ENCODE measurements around the gene TRAP1.

TRAP1 gene

DNA sequence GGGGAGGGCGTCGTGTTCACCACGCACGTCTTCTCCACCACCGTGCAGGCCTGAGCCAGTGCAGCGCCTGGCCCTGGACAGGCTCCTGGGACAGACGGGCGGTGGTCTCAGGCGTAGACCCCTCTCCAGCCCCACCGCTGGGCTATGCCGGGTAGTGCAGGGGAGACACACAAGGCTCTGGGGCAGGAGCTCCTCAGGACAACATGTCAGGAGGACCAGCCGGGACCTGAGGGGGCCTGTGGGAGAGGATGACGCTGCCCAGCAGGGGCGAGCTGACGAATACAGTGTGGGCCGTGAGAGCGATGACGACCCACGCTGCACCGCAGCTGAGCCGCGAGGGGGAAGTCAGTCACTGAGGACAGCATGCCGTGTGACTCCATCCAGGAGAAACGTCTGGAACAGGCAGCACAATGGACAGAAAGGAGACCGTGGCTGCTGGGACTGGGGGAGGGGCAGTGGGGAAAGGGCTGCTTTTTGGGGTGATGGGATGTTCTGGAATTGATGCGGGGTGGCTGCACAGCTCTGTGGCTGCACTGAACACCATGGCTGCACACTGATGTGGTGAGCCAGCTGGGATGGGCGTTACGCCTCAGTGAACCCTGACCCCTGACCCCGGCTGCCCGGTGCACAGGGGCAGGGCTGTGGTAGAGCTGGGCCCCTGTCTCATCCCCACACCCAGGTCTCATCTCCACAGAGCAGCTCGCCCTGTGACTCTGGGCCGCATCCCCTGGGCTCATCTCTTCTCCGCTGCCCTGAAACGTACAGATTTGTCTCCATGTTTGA lies 42.6 kb downstream of the TRAP1 start:
- H3K36me3 ChIP-seq (ENCODE audit: control insufficient read depth, insufficient read depth, low read length), result peaks cover 24% of the 10 kb centered on the region

GRCh38 chr16:3673676-3674377 lies 43.5 kb downstream of the TRAP1 start:
- no peak overlapping the region for H3K27ac ChIP-seq (ENCODE audit: low read depth, low read length)
- H3K27me3 ChIP-seq (ENCODE audit: control insufficient read depth, insufficient read depth, low read length), result no peaks in the 10 kb centered on the region
- no peaks in the 10 kb centered on the region for H3K4me1 ChIP-seq (ENCODE audit: control insufficient read depth, insufficient read depth, low read length)
- H3K36me3 ChIP-seq (ENCODE audit: control insufficient read depth, insufficient read depth, low read length), result peaks cover 24% of the 10 kb centered on the region
- no peak overlapping the region for H3K4me3 ChIP-seq (ENCODE audit: low read length)
- no peak overlapping the region for H3K9ac ChIP-seq (ENCODE audit: low read length)

More for the DNA sequence above, 42.6 kb downstream of the TRAP1 start:
- Histone ChIP-seq H3K27ac (ENCODE audit: low read depth, low read length) (no peak overlapping the region), H3K27me3 (ENCODE audit: control insufficient read depth, insufficient read depth, low read length) (no peaks in the 10 kb centered on the region), H3K4me3 (ENCODE audit: low read length) (no peak overlapping the region), H3K9ac (ENCODE audit: low read length) (no peak overlapping the region), H3K4me1 (ENCODE audit: control insufficient read depth, insufficient read depth, low read length) (no peaks in the 10 kb centered on the region)

- no peak overlapping the region for H3K27ac ChIP-seq (ENCODE audit: low read depth, low read length)
- no peaks in the 10 kb centered on the region for H3K4me1 ChIP-seq (ENCODE audit: control insufficient read depth, insufficient read depth, low read length)
- H3K4me3 ChIP-seq (ENCODE audit: low read length), result no peak overlapping the region
- peaks cover 25% of the 10 kb centered on the region for H3K36me3 ChIP-seq (ENCODE audit: control insufficient read depth, insufficient read depth, low read length)
- H3K27me3 ChIP-seq (ENCODE audit: control insufficient read depth, insufficient read depth, low read length), result no peaks in the 10 kb centered on the region
- H3K9ac ChIP-seq (ENCODE audit: low read length), result no peak overlapping the region
These were observed 44.1 kb downstream of the TRAP1 start for GRCh38 chr16:3673201-3673600.

- H3K27ac ChIP-seq (ENCODE audit: low read depth, low read length), result no peak overlapping the region
- H3K4me3 ChIP-seq (ENCODE audit: low read length), result no peak overlapping the region
- H3K9ac ChIP-seq (ENCODE audit: low read length), result no peak overlapping the region
- peaks cover 20% of the 10 kb centered on the region for H3K36me3 ChIP-seq (ENCODE audit: control insufficient read depth, insufficient read depth, low read length)
- no peaks in the 10 kb centered on the region for H3K27me3 ChIP-seq (ENCODE audit: control insufficient read depth, insufficient read depth, low read length)
- H3K4me1 ChIP-seq (ENCODE audit: control insufficient read depth, insufficient read depth, low read length), result no peaks in the 10 kb centered on the region
These were observed 44.7 kb downstream of the TRAP1 start for GRCh38 chr16:3672571-3673041.

DNA sequence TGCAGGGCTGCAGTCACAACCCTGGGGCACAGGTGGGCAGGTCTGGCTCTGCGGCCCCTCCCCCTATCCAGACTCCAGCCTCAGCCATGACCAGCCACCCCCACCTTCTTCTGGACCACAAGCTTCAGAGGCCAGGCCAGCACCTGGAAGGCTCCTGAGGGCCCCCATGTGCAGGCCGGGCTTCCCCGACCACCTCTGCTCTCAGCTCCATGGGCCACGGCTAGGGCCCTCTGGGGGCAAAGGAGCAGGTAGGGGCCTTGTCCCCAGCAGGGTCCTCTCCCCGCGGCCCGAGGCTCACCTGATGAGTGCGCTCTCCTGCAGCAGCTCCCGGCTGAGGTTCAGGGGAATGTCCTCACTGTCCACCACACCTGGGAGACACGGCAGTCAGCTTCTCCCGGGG lies 45.9 kb downstream of the TRAP1 start:
- H3K9ac ChIP-seq (ENCODE audit: low read length), result no peak overlapping the region
- H3K36me3 ChIP-seq (ENCODE audit: control insufficient read depth, insufficient read depth, low read length), result peaks cover 18% of the 10 kb centered on the region
- H3K4me1 ChIP-seq (ENCODE audit: control insufficient read depth, insufficient read depth, low read length), result no peaks in the 10 kb centered on the region
- H3K27me3 ChIP-seq (ENCODE audit: control insufficient read depth, insufficient read depth, low read length), result no peaks in the 10 kb centered on the region
- H3K27ac ChIP-seq (ENCODE audit: low read depth, low read length), result no peak overlapping the region
- no peak overlapping the region for H3K4me3 ChIP-seq (ENCODE audit: low read length)

GRCh38 chr16:3670711-3671110 lies 46.6 kb downstream of the TRAP1 start:
- Histone ChIP-seq H3K4me3 (ENCODE audit: low read length) (no peak overlapping the region), H3K36me3 (ENCODE audit: control insufficient read depth, insufficient read depth, low read length) (peaks cover 19% of the 10 kb centered on the region), H3K27me3 (ENCODE audit: control insufficient read depth, insufficient read depth, low read length) (no peaks in the 10 kb centered on the region), H3K4me1 (ENCODE audit: control insufficient read depth, insufficient read depth, low read length) (no peaks in the 10 kb centered on the region), H3K9ac (ENCODE audit: low read length) (no peak overlapping the region), H3K27ac (ENCODE audit: low read depth, low read length) (no peak overlapping the region)

GRCh38 chr16:3669082-3669481 lies 48.2 kb downstream of the TRAP1 start:
- H3K9ac ChIP-seq (ENCODE audit: low read length), result no peak overlapping the region
- no peaks in the 10 kb centered on the region for H3K27me3 ChIP-seq (ENCODE audit: control insufficient read depth, insufficient read depth, low read length)
- no peak overlapping the region for H3K27ac ChIP-seq (ENCODE audit: low read depth, low read length)
- peaks cover 19% of the 10 kb centered on the region for H3K36me3 ChIP-seq (ENCODE audit: control insufficient read depth, insufficient read depth, low read length)
- H3K4me1 ChIP-seq (ENCODE audit: control insufficient read depth, insufficient read depth, low read length), result no peaks in the 10 kb centered on the region
- H3K4me3 ChIP-seq (ENCODE audit: low read length), result no peak overlapping the region

DNA sequence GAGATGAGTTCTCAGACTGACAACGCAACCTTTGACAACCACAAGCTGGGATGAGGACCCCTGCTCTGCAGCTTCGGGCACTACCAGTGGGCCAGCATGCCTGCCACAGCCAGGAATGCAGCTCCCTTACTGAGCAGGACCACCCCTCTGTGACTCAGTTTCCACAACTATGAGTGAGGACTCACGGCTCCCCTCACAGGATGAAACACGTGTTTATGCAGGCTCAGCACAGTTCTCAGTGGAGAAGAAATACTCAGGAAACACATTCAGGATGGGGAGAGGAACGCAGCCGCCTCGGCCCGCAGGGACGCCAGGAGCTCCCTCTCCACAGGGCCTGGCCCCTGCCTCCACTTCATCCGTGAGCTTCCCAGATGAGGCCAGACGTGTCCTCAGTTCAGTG lies 48.7 kb downstream of the TRAP1 start:
- Histone ChIP-seq H3K27ac (ENCODE audit: low read depth, low read length) (no peak overlapping the region), H3K4me1 (ENCODE audit: control insufficient read depth, insufficient read depth, low read length) (no peaks in the 10 kb centered on the region), H3K9ac (ENCODE audit: low read length) (no peak overlapping the region), H3K4me3 (ENCODE audit: low read length) (no peak overlapping the region), H3K36me3 (ENCODE audit: control insufficient read depth, insufficient read depth, low read length) (peaks cover 18% of the 10 kb centered on the region), H3K27me3 (ENCODE audit: control insufficient read depth, insufficient read depth, low read length) (no peaks in the 10 kb centered on the region)

- Histone ChIP-seq H3K4me3 (ENCODE audit: low read length) (no peak overlapping the region), H3K27me3 (ENCODE audit: control insufficient read depth, insufficient read depth, low read length) (no peaks in the 10 kb centered on the region), H3K4me1 (ENCODE audit: control insufficient read depth, insufficient read depth, low read length) (no peaks in the 10 kb centered on the region), H3K36me3 (ENCODE audit: control insufficient read depth, insufficient read depth, low read length) (peaks cover 30% of the 10 kb centered on the region), H3K9ac (ENCODE audit: low read length) (no peak overlapping the region), H3K27ac (ENCODE audit: low read depth, low read length) (no peak overlapping the region)
These were observed 51.8 kb downstream of the TRAP1 start for GRCh38 chr16:3665508-3665907.

DNA sequence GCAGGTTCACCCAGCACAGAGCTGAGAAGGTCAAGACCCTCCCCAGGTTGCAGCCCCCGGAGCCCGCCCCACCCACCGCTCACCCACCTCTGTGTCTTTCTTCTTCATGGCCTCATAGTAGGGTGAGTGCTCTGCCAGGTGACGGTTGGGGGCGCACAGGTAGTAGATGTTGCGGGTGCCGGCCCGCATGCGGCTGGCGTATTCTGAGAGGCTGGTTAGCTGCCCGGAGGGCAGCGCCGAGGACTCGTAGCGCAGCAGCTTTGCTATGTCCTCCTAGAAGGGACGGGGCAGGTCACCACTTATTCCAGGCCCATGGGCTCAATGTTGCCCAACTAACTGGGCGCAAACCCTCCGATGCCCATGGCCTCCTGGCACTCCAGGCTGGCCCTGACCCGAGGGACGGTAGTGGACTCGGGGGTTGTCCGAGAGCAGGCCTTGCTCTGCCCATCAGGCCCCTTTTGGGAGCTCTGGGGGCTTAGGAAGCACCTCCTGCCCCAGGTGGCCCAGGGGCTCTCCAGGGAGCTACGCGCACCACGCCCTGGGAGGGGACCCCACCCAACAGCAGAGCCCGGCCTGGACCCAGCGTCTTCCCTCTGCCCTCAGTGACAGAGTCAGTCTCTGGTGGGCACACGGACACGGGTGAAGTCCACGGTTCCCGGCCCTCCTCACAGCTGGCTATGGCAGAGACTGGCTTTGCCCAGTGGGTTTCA lies 53.0 kb downstream of the TRAP1 start:
- no peaks in the 10 kb centered on the region for H3K4me1 ChIP-seq (ENCODE audit: control insufficient read depth, insufficient read depth, low read length)
- no peak overlapping the region for H3K27ac ChIP-seq (ENCODE audit: low read depth, low read length)
- H3K27me3 ChIP-seq (ENCODE audit: control insufficient read depth, insufficient read depth, low read length), result no peaks in the 10 kb centered on the region
- no peak overlapping the region for H3K9ac ChIP-seq (ENCODE audit: low read length)
- no peak overlapping the region for H3K4me3 ChIP-seq (ENCODE audit: low read length)
- peaks cover 33% of the 10 kb centered on the region for H3K36me3 ChIP-seq (ENCODE audit: control insufficient read depth, insufficient read depth, low read length)

DNA sequence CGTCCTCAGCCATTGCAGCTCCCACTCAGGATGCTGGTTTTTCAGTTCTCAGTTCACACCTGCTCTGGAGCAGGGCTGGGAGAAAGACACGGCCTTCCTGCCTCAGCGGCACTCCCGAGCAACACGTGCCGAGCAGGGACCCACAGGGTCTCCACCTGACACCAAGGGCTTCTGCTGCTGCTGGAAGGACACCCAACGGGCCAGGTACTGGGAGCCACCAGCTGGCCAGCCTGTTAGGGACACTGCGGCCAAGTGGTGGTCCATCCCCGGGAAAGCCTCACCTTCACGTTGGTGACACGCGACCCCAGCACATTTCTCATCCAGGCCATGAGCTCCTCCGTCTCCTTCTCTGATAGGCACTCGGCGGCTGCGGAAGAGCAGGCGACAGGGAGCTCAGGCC lies 54.7 kb downstream of the TRAP1 start:
- peaks cover 28% of the 10 kb centered on the region for H3K36me3 ChIP-seq (ENCODE audit: control insufficient read depth, insufficient read depth, low read length)
- no peak overlapping the region for H3K9ac ChIP-seq (ENCODE audit: low read length)
- no peak overlapping the region for H3K4me3 ChIP-seq (ENCODE audit: low read length)
- H3K4me1 ChIP-seq (ENCODE audit: control insufficient read depth, insufficient read depth, low read length), result no peaks in the 10 kb centered on the region
- H3K27me3 ChIP-seq (ENCODE audit: control insufficient read depth, insufficient read depth, low read length), result no peaks in the 10 kb centered on the region
- H3K27ac ChIP-seq (ENCODE audit: low read depth, low read length), result no peak overlapping the region

GRCh38 chr16:3661922-3662321 lies 55.4 kb downstream of the TRAP1 start:
- Histone ChIP-seq H3K9ac (ENCODE audit: low read length) (no peak overlapping the region), H3K27me3 (ENCODE audit: control insufficient read depth, insufficient read depth, low read length) (no peaks in the 10 kb centered on the region), H3K36me3 (ENCODE audit: control insufficient read depth, insufficient read depth, low read length) (peaks cover 33% of the 10 kb centered on the region), H3K4me1 (ENCODE audit: control insufficient read depth, insufficient read depth, low read length) (no peaks in the 10 kb centered on the region), H3K27ac (ENCODE audit: low read depth, low read length) (no peak overlapping the region), H3K4me3 (ENCODE audit: low read length) (no peak overlapping the region)
